ENCODE data around the gene FGF8. TPM values are rescaled to one million over a fixed set of nuclear protein-coding genes. Genes with fewer than 3 reads are reported as not detected.

Gene FGF8
- total and polyA plus RNA-seq, 2 of the 4 experiments (the other 2 are of a cell fraction) = 0.17 TPM; not detected in 1

- Histone ChIP-seq H3K27me3 (ENCODE audit: control insufficient read depth, insufficient read depth, low read length) (peaks cover 89% of the 10 kb centered on the region), H3K4me2 (ENCODE audit: low read depth, low read length) (no peak overlapping the region), H3K23ac (ENCODE audit: low read depth, low read length) (no peak overlapping the region), H4K91ac (ENCODE audit: insufficient read depth, low read depth, low read length) (no peak overlapping the region), H3K4me1 (ENCODE audit: control insufficient read depth, insufficient read depth, low read length) (no peaks in the 10 kb centered on the region), H3K36me3 (ENCODE audit: control insufficient read depth, insufficient read depth, low read length) (no peaks in the 10 kb centered on the region), H4K8ac (ENCODE audit: low read depth in 2 of 2, low read length in 2 of 2) (no peak overlapping the region), H3K56ac (ENCODE audit: extremely low read depth, insufficient read depth, low read length) (no peak overlapping the region), H2BK5ac (ENCODE audit: low read depth, low read length, poor library complexity, severe bottlenecking) (no peak overlapping the region), H3K4ac (ENCODE audit: low read depth, low read length) (no peak overlapping the region), H2BK20ac (ENCODE audit: low read depth, low read length) (no peak overlapping the region), H3K27ac (ENCODE audit: insufficient read depth, low read length) (no peak overlapping the region), H3K18ac (ENCODE audit: low read depth, low read length) (no peak overlapping the region), H2AK5ac (ENCODE audit: low read depth, low read length) (no peak overlapping the region), H3K4me3 (ENCODE audit: insufficient read depth, low read depth, low read length) (no peak overlapping the region), H3K14ac (replicated peaks; ENCODE audit: low read depth, low read length) (no peak overlapping the region), H2BK15ac (ENCODE audit: low read depth, low read length) (no peak overlapping the region), H3K9ac (ENCODE audit: low read depth, low read length) (no peak overlapping the region), H2AK9ac (replicated peaks; ENCODE audit: low read depth, low read length, poor library complexity) (no peak overlapping the region), H2BK120ac (ENCODE audit: low read depth, low read length) (no peak overlapping the region), H3K9me3 (ENCODE audit: control insufficient read depth, insufficient read depth, low read length) (no peaks in the 10 kb centered on the region; the same call in 1 of the 2 replicates), H4K5ac (ENCODE audit: low read depth, low read length) (no peak overlapping the region), H4K20me1 (ENCODE audit: insufficient read depth, low read length) (no peaks in the 10 kb centered on the region), H3K9me1 (ENCODE audit: insufficient read depth, low read length) (no peaks in the 10 kb centered on the region), H2AFZ (replicated peaks; ENCODE audit: low read length, poor library complexity) (peak overlapping the region; percentile 39), H3K79me1 (ENCODE audit: low read depth in 1 of 2, low read length in 2 of 2) (no peaks in the 10 kb centered on the region)
- no TSS peak for BruUV-seq (replicated peaks)
- no peak for TF ChIP-seq BHLHE40 (IDR thresholded peaks at IDR 0.05; ENCODE audit: low read depth, low read length)
- TF ChIP-seq ELK1 (IDR thresholded peaks at IDR 0.05; ENCODE audit: borderline replicate concordance, low read depth, low read length) = no peak
- no peak for TF ChIP-seq NFE2L2 (IDR thresholded peaks at IDR 0.05; ENCODE audit: low read depth, low read length)
- no peak for TF ChIP-seq RCOR1 (IDR thresholded peaks at IDR 0.05; ENCODE audit: insufficient replicate concordance, low read length)
- no peak for TF ChIP-seq RAD21 (IDR thresholded peaks at IDR 0.05; ENCODE audit: low read length)
- no peak for TF ChIP-seq FOS (IDR thresholded peaks at IDR 0.05; ENCODE audit: low read depth, low read length)
- no peak for TF ChIP-seq RFX5 (IDR thresholded peaks at IDR 0.05; ENCODE audit: low read depth, low read length)
- TF ChIP-seq MAZ (IDR thresholded peaks at IDR 0.05; ENCODE audit: borderline replicate concordance, low read depth, low read length) = no peak
- no peak for TF ChIP-seq MXI1 (IDR thresholded peaks at IDR 0.05; ENCODE audit: borderline replicate concordance, low read depth, low read length)
- dilution Hi-C loops (cut with HindIII; ENCODE audit: low sequenced_read_pairs, unreplicated experiment) (no loop called here), in situ Hi-C loops (cut with MboI; ENCODE audit: low sequenced_read_pairs) (no loop called here), intact Hi-C loops (cut with micrococcal nuclease) (no loop called here)
- ChIA-PET POLR2A (ENCODE audit: unreplicated experiment) (no interaction called here), CTCF (interaction anchor here (0.5 to 0.6 kb wide), 2 partner anchors 19 to 166 kb away, joined by 3 to 6 read pairs; no protein-coding TSS in a partner anchor)
- WGBS, 2 experiments (ENCODE audit: extremely low coverage in 2 of 2, insufficient read length in 1 of 2) = 41% methylated on average over 2 of the region's 14 CpGs; no CpG with 5 or more reads in 1 of the 2 experiments
- DNase-seq (no peak), ATAC-seq (ENCODE audit: low read depth) (no peak)
Observed at GRCh38 chr10:101767966-101768790, 7.7 kb downstream of the FGF8 start.
